Endodermal cell (in vitro differentiated cells): ENCODE measurements around the gene FHAD1. TPM values are rescaled to one million over a fixed set of nuclear protein-coding genes. Genes with fewer than 3 reads are reported as not detected.

Experiments
- DNase-seq: peaks from one replicate; pipeline ENCODE4 v3.0.0-alpha.2; 2017
- H3K27ac ChIP-seq: 2 replicates; pipeline ENCODE4 v1.5.1; 2013; ENCODE audit warnings: mild to moderate bottlenecking, low read depth, low read length, moderate library complexity
- H3K27me3 ChIP-seq: 2 replicates; pipeline ENCODE4 v1.6.1; 2013; ENCODE audit warnings: mild to moderate bottlenecking, low read length, moderate library complexity; ENCODE audit not compliant: insufficient read depth, control insufficient read depth, poor library complexity, severe bottlenecking
- H3K36me3 ChIP-seq: 2 replicates; pipeline ENCODE4 v1.7.0; 2013; ENCODE audit warnings: mild to moderate bottlenecking, low read length, moderate library complexity; ENCODE audit not compliant: control insufficient read depth, insufficient read depth
- H3K4me1 ChIP-seq: one replicate; pipeline ENCODE4 v1.7.0; 2013; ENCODE audit warnings: low read length; ENCODE audit not compliant: control insufficient read depth, insufficient read depth
- H3K4me3 ChIP-seq: 2 replicates; pipeline ENCODE4 v1.5.1; 2013; ENCODE audit warnings: mild to moderate bottlenecking, low read length, moderate library complexity
- H3K9ac ChIP-seq: 2 replicates; pipeline ENCODE4 v1.6.1; 2013; ENCODE audit warnings: mild to moderate bottlenecking, low read length, moderate library complexity; ENCODE audit not compliant: poor library complexity, severe bottlenecking; ENCODE audit errors: extremely low read depth
- H3K9me3 ChIP-seq: 2 replicates; pipeline ENCODE4 v1.6.1; 2013; ENCODE audit warnings: mild to moderate bottlenecking, low read length, moderate library complexity; ENCODE audit not compliant: control insufficient read depth
- H3K27ac Mint-ChIP-seq: 2 replicates; pipeline ENCODE4 v1.8.0; 2020; ENCODE audit warnings: mixed read lengths
- H3K27me3 Mint-ChIP-seq: 2 replicates; pipeline ENCODE4 v1.8.0; 2021; ENCODE audit warnings: mild to moderate bottlenecking, mixed read lengths; ENCODE audit not compliant: insufficient read depth
- H3K36me3 Mint-ChIP-seq: 2 replicates; pipeline ENCODE4 v1.8.0; 2020; ENCODE audit warnings: low read depth, mixed read lengths
- H3K4me1 Mint-ChIP-seq: 2 replicates; pipeline ENCODE4 v1.8.0; 2020; ENCODE audit warnings: mixed read lengths
- H3K4me3 Mint-ChIP-seq: 2 replicates; pipeline ENCODE4 v1.8.0; 2020; ENCODE audit warnings: mild to moderate bottlenecking, moderate library complexity, mixed read lengths
- H3K9me3 Mint-ChIP-seq: 2 replicates; pipeline ENCODE4 v1.8.0; 2020; ENCODE audit warnings: mild to moderate bottlenecking, mixed read lengths
- CTCF ChIP-seq: fragments of 200-600 bp; sonication (generic); conservative IDR thresholded peaks from 2 replicates; pipeline ENCODE4 v1.5.0; 2021; ENCODE audit warnings: antibody characterized with exemption, mild to moderate bottlenecking
- WGBS, 2 experiments: methylation state at CpG; one replicate each; pipeline versions ENCODE4 v1.1.5 to v1.1.7; 2013; ENCODE audit warnings: missing lambda C conversion rate in 2 of 2, mixed read lengths in 1 of 2; ENCODE audit not compliant: insufficient coverage in 1 of 2, insufficient read length in 1 of 2; 5-methylcytosine and 5-hydroxymethylcytosine counted together
- total RNA-seq, 2 donors: library from RNA; stranded (reverse); fragmentation: NEBNext Ultra II Directional in 1 of 2; extraction: Animal tissue kit (Norgen Biotek cat#: 25700) in 1 of 2; gene quantifications; 2 replicates in 1 of 2; 3 replicates in 1 of 2; pipeline ENCODE4 v1.2.1, GENCODE V29; 2021

Gene FHAD1
- total RNA-seq, 2 donors from 2014 or later, result 2.9 to 3.6 TPM

GRCh38 chr1:15383810-15384209 lies 136.8 kb downstream of the FHAD1 start:
- Histone ChIP-seq H3K9me3 (no peaks in the 10 kb centered on the region), H3K27ac (peak overlapping the region; percentile 87), H3K36me3 (no peaks in the 10 kb centered on the region), H3K4me1 (peaks cover 2% of the 10 kb centered on the region), H3K27me3 (peaks cover 42% of the 10 kb centered on the region), H3K9ac (no peak overlapping the region), H3K4me3 (no peak overlapping the region)
- Mint-ChIP-seq H3K4me1 (peaks cover 19% of the 10 kb centered on the region), H3K9me3 (no peaks in the 10 kb centered on the region), H3K27me3 (peaks cover 83% of the 10 kb centered on the region), H3K27ac (no peak overlapping the region), H3K4me3 (no peak overlapping the region), H3K36me3 (no peaks in the 10 kb centered on the region)
- no peak for DNase-seq
- WGBS, 2 experiments, result 87 to 92% methylated on average over 2 to 5 of the region's 5 CpGs
- TF ChIP-seq CTCF, result no peak

- Histone ChIP-seq H3K4me1 (peaks cover 2% of the 10 kb centered on the region), H3K27ac (peak overlapping the region; percentile 87), H3K36me3 (no peaks in the 10 kb centered on the region), H3K9me3 (no peaks in the 10 kb centered on the region), H3K4me3 (no peak overlapping the region), H3K27me3 (peaks cover 42% of the 10 kb centered on the region), H3K9ac (no peak overlapping the region)
- peak; percentile 89 for DNase-seq
- no peak for TF ChIP-seq CTCF
- no peak overlapping the region for H3K27ac Mint-ChIP-seq
- H3K4me1 Mint-ChIP-seq, result peaks cover 18% of the 10 kb centered on the region
- H3K27me3 Mint-ChIP-seq, result peaks cover 86% of the 10 kb centered on the region
- H3K9me3 Mint-ChIP-seq, result no peaks in the 10 kb centered on the region
- WGBS, 2 experiments, result 20 to 37% methylated on average over 4 to 20 of the region's 20 CpGs
- no peaks in the 10 kb centered on the region for H3K36me3 Mint-ChIP-seq
- H3K4me3 Mint-ChIP-seq, result no peak overlapping the region
Measured at GRCh38 chr1:15384301-15384901, 137.4 kb downstream of the FHAD1 start.

DNA sequence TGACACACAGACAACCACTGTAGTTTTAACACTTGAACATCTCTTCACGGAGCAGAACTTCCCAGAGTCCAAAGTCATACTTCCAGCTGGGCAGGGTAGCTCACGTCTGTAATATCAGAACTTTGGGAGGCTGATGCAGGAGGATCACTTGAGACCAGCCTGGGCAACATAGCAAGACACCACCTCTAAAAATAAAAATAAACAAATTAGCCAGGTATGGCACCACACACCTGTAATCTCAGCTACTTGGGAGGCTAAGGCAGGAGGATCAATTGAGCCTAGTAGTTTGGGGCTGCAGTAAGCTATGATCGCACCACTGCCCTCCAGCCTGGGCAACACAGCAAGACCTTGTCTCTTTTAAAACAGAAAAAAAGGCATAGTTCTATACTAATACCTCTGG lies 138.4 kb downstream of the FHAD1 start:
- Mint-ChIP-seq H3K4me1 (peaks cover 18% of the 10 kb centered on the region), H3K9me3 (no peaks in the 10 kb centered on the region), H3K4me3 (no peak overlapping the region), H3K27me3 (peaks cover 81% of the 10 kb centered on the region), H3K36me3 (no peaks in the 10 kb centered on the region), H3K27ac (no peak overlapping the region)
- Histone ChIP-seq H3K4me1 (peaks cover 2% of the 10 kb centered on the region), H3K9ac (no peak overlapping the region), H3K9me3 (no peaks in the 10 kb centered on the region), H3K27me3 (peaks cover 42% of the 10 kb centered on the region), H3K27ac (no peak overlapping the region), H3K4me3 (no peak overlapping the region), H3K36me3 (no peaks in the 10 kb centered on the region)
- TF ChIP-seq CTCF, result no peak
- DNase-seq, result no peak
- 85 to 94% methylated on average over 3 of the region's 3 CpGs for WGBS, 2 experiments
